CD8-positive, alpha-beta memory T cell (primary cell): Measurements from ENCODE around the gene KIF26A. TPM values are rescaled to one million over a fixed set of nuclear protein-coding genes. Genes with fewer than 3 reads are reported as not detected.

Experiments used
- CTCF ChIA-PET: fragments of 350-600 bp; sonication (Branson Sonifier 250); formaldehyde crosslinking; loops from one replicate; lab custom pipeline; 2021; ENCODE audit warnings: antibody characterized with exemption; lab: Charles Lee
- POLR2A ChIA-PET: fragments of 350-600 bp; sonication (Branson Sonifier 250); formaldehyde crosslinking; loops from one replicate; lab custom pipeline; 2021; ENCODE audit warnings: antibody characterized with exemption; lab: Charles Lee
- DNase-seq, 5 donors: peaks; one replicate each; pipeline versions ENCODE4 v3.0.0 to v3.0.0-alpha.2; 2020 to 2022; ENCODE audit warnings: mixed read lengths in 1 of 5
- H3K27ac ChIP-seq: one replicate; pipeline ENCODE4 v1.7.0; 2013; ENCODE audit warnings: low read depth, mild to moderate bottlenecking, low read length, moderate library complexity
- H3K27me3 ChIP-seq: 2 replicates; pipeline ENCODE4 v1.7.0; 2013; ENCODE audit warnings: low read length, mild to moderate bottlenecking; ENCODE audit not compliant: insufficient read depth, poor library complexity, severe bottlenecking
- H3K36me3 ChIP-seq: 2 replicates; pipeline ENCODE4 v1.7.0; 2013; ENCODE audit warnings: mild to moderate bottlenecking, low read length, moderate library complexity; ENCODE audit not compliant: insufficient read depth
- H3K4me1 ChIP-seq: 2 replicates; pipeline ENCODE4 v1.7.0; 2013; ENCODE audit warnings: mild to moderate bottlenecking, low read length, moderate library complexity; ENCODE audit not compliant: insufficient read depth
- H3K4me3 ChIP-seq: 2 replicates; pipeline ENCODE4 v1.7.0; 2013; ENCODE audit warnings: mild to moderate bottlenecking, low read length
- H3K9me3 ChIP-seq: 2 replicates; pipeline ENCODE4 v1.7.0; 2013; ENCODE audit warnings: mild to moderate bottlenecking, low read length
- H3K27ac Mint-ChIP-seq, 8 donors: one replicate each; pipeline ENCODE4 v1.8.0; 2020 to 2021; ENCODE audit warnings: mixed read lengths in 8 of 8, mild to moderate bottlenecking in 6 of 8, inconsistent platforms in 3 of 8, moderate library complexity in 3 of 8
- H3K27me3 Mint-ChIP-seq, 2 donors: one replicate each; pipeline ENCODE4 v1.8.0; 2020 to 2021; ENCODE audit warnings: mixed read lengths in 2 of 2, mild to moderate bottlenecking in 1 of 2, moderate library complexity in 1 of 2
- H3K36me3 Mint-ChIP-seq, 3 donors: one replicate each; pipeline ENCODE4 v1.8.0; 2020 to 2021; ENCODE audit warnings: mixed read lengths in 3 of 3, inconsistent platforms in 1 of 3, mild to moderate bottlenecking in 1 of 3
- H3K4me1 Mint-ChIP-seq, 3 donors: one replicate each; pipeline ENCODE4 v1.8.0; 2020 to 2021; ENCODE audit warnings: mixed read lengths in 3 of 3, inconsistent platforms in 1 of 3, mild to moderate bottlenecking in 1 of 3
- H3K4me3 Mint-ChIP-seq, 7 donors: one replicate each; pipeline ENCODE4 v1.8.0; 2020 to 2021; ENCODE audit warnings: mixed read lengths in 7 of 7, mild to moderate bottlenecking in 6 of 7, moderate library complexity in 4 of 7, inconsistent platforms in 2 of 7
- H3K9me3 Mint-ChIP-seq, 5 donors: one replicate each; pipeline ENCODE4 v1.8.0; 2020 to 2022; ENCODE audit warnings: mixed read lengths in 5 of 5, mild to moderate bottlenecking in 3 of 5, moderate library complexity in 2 of 5, inconsistent platforms in 1 of 5
- polyA plus RNA-seq: library from polyadenylated mRNA; unstranded; fragments of 300-500 nt; fragmentation: Illumina TruSeq; gene quantifications from one replicate; pipeline ENCODE4 v1.2.3, GENCODE V29; 2021
- total RNA-seq, 2 experiments: library from RNA; stranded (reverse); gene quantifications; one replicate each; pipeline ENCODE4 v1.2.3, GENCODE V29; 2021

Gene KIF26A
- total and polyA plus RNA-seq, 3 experiments from 2014 or later: 0.15 to 0.20 TPM; not detected in 1

DNA sequence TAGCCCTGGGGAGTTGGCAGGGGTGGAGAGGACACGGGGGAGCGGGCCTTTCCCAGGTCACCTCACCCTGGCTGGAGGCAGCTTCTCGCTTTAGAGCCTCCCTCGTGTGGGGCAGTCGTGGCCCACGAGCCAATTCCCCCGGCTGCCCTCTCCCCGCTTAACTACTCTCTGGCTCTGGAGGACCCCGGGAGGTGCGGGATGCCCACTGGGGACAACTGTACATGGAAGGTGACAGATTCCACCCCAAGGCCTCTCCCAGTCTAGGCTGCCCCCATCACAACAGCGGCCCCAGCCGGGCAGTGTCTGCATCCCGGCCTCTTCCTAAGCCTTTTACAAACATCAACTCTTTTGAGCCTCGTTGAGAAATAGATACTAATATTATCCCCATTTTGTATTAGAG, 78.1 kb downstream of the KIF26A start:
- ChIA-PET CTCF (no interaction called here), POLR2A (no interaction called here)
- Mint-ChIP-seq H3K27ac (no peak overlapping the region), H3K9me3 (no peaks in the 10 kb centered on the region), H3K4me1 (no peaks in the 10 kb centered on the region), H3K27me3 (peaks cover 6 to 19% of the 10 kb centered on the region in 2 donors), H3K4me3 (no peak overlapping the region), H3K36me3 (no peaks in the 10 kb centered on the region)
- no peak overlapping the region for H3K27ac ChIP-seq
- no peaks in the 10 kb centered on the region for H3K9me3 ChIP-seq
- H3K27me3 ChIP-seq: no peaks in the 10 kb centered on the region
- H3K36me3 ChIP-seq: no peaks in the 10 kb centered on the region
- DNase-seq: no peak
- no peaks in the 10 kb centered on the region for H3K4me1 ChIP-seq
- no peak overlapping the region for H3K4me3 ChIP-seq

DNA sequence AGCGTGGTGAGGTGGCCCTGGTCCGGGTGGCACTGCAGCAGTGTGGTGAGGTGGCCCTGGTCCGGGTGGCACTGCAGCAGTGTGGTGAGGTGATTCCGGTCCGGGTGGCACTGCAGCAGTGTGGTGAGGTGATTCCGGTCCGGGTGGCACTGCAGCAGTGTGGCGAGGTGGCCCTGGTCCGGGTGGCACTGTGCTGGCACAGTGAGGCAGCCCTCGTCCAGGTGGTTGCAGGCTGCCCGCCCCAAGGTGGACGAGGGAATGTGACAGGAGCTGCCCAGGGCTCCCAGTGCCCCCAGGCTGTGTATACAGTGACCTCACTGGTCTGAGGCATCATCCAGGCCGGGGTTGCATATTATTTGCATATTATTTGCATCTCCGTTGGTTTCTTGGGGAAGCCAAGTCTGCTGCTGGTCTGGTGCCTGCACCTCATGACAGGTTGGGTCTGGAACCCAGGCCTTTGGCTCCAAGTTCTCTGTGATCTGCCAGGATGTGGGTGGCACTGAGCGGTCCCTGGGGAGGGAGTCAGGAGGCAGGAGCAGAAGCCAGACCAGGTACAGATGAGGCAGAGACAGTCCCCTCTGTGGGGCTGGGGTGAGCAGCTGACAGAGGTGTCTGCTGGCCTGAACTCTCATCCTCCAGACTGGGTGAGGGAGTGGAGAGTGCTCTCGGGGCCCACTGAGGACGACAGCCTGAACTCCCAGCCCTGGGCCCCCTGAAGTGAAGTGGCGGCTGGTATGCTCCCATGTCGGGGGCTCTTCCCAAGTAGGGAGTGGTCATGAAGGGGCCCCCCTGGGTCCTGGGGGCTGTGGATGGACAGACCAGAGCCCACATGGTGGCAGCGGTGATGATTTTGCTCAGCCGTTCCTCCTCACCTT, 79.3 kb downstream of the KIF26A start:
- no peak overlapping the region for H3K4me3 Mint-ChIP-seq

DNA sequence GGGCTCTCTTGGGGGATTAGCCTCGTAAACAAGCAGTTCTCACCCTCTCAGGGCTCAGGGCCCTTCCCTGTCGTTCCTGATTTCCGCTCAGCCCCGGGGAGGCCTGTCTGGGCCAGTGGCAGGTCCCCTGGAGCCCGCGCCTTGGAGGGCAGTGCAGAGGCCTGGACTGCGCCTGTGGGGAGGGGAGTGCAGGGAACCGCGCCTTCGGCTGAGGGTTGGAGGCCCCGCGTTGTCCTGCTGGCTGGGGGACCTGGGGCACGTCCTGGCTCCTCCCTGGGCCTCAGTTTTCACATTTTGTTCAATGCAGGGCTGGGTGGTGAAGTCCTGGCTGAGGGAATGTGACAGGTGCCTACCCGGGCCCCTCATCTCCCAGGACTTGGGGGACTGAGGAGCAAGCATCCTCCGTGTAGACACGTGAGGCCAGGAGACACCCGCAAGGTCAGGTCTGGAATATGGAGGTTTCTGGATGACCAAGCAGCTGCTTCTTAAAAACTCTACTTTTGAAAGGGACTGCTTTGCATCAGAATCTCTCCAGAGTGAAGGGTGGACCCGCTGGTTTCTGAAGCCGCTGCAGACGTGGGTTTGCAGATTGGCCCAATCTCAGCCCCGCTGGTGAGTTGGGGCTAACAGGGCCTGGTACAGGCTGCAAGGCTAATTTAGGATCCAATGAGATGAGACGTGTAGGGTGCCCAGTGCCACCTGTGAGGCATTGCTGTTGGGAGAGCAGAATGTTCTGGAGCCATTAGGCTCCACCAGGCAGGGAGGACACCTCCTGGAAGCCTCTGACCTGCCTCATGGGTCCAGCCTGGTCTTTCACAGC, 80.2 kb downstream of the KIF26A start:
- Mint-ChIP-seq H3K4me3 (no peak overlapping the region), H3K9me3 (no peaks in the 10 kb centered on the region), H3K36me3 (no peaks in the 10 kb centered on the region), H3K27me3 (peaks cover 6 to 19% of the 10 kb centered on the region in 2 donors), H3K27ac (no peak overlapping the region), H3K4me1 (no peaks in the 10 kb centered on the region)
- Histone ChIP-seq H3K27me3 (no peaks in the 10 kb centered on the region), H3K36me3 (no peaks in the 10 kb centered on the region), H3K4me1 (no peaks in the 10 kb centered on the region), H3K9me3 (no peaks in the 10 kb centered on the region), H3K4me3 (no peak overlapping the region), H3K27ac (no peak overlapping the region)
- ChIA-PET POLR2A (no interaction called here), CTCF (no interaction called here)
- no peak for DNase-seq

More for the DNA sequence above, 79.3 kb downstream of the KIF26A start:
- ChIA-PET POLR2A (no interaction called here), CTCF (no interaction called here)
- Mint-ChIP-seq H3K4me1 (no peaks in the 10 kb centered on the region), H3K27me3 (peaks cover 6 to 21% of the 10 kb centered on the region in 2 donors), H3K27ac (no peak overlapping the region), H3K9me3 (no peaks in the 10 kb centered on the region), H3K36me3 (no peaks in the 10 kb centered on the region)
- H3K4me1 ChIP-seq: no peaks in the 10 kb centered on the region
- DNase-seq: peak in 1 of 5 donors; percentile 41
- H3K9me3 ChIP-seq: no peaks in the 10 kb centered on the region
- no peak overlapping the region for H3K27ac ChIP-seq
- H3K4me3 ChIP-seq: no peak overlapping the region
- H3K27me3 ChIP-seq: no peaks in the 10 kb centered on the region
- no peaks in the 10 kb centered on the region for H3K36me3 ChIP-seq

DNA sequence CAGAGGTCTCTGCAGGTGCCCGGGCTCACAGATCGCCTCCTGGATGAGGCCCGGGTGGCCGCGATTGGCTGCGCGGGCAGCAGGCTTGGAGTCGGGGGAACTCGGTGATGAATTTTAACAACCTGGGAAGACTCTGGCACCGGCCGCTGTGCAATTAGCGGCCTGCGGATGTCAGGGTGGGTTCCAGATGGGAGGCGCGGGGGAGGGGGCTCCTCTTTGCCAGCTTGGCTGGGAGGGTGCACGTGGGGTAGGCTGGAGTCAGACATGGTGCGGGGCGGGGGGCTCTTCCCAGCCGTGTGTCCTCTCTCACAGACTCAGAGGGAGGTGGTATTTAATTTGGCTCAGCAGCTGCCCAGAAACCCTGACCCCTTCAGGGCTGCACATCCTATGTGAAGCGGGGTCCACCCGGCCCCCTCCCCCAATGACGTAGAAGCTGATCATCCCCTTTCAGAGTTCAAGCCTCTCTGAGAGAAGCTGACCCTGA, 81.4 kb downstream of the KIF26A start:
- no peaks in the 10 kb centered on the region for H3K36me3 Mint-ChIP-seq
- H3K4me1 Mint-ChIP-seq: peaks cover 0 to 7% (median 0%) of the 10 kb centered on the region in 3 donors
- no peak overlapping the region for H3K4me3 ChIP-seq
- no peaks in the 10 kb centered on the region for H3K9me3 ChIP-seq
- no peak overlapping the region for H3K27ac ChIP-seq
- no peaks in the 10 kb centered on the region for H3K4me1 ChIP-seq
- POLR2A ChIA-PET: no interaction called here
- CTCF ChIA-PET: interaction anchor here (0.7 kb wide), 1 partner anchor 1055 kb away, joined by 3 read pairs; no protein-coding TSS in a partner anchor
- H3K27me3 ChIP-seq: no peaks in the 10 kb centered on the region
- no peak for DNase-seq
- peaks cover 0 to 1% (median 0%) of the 10 kb centered on the region in 5 donors for H3K9me3 Mint-ChIP-seq
- H3K27ac Mint-ChIP-seq: peak overlapping the region in 1 of 8 donors; percentile 77
- H3K27me3 Mint-ChIP-seq: peaks cover 6 to 27% of the 10 kb centered on the region in 2 donors
- H3K36me3 ChIP-seq: no peaks in the 10 kb centered on the region
- no peak overlapping the region for H3K4me3 Mint-ChIP-seq

DNA sequence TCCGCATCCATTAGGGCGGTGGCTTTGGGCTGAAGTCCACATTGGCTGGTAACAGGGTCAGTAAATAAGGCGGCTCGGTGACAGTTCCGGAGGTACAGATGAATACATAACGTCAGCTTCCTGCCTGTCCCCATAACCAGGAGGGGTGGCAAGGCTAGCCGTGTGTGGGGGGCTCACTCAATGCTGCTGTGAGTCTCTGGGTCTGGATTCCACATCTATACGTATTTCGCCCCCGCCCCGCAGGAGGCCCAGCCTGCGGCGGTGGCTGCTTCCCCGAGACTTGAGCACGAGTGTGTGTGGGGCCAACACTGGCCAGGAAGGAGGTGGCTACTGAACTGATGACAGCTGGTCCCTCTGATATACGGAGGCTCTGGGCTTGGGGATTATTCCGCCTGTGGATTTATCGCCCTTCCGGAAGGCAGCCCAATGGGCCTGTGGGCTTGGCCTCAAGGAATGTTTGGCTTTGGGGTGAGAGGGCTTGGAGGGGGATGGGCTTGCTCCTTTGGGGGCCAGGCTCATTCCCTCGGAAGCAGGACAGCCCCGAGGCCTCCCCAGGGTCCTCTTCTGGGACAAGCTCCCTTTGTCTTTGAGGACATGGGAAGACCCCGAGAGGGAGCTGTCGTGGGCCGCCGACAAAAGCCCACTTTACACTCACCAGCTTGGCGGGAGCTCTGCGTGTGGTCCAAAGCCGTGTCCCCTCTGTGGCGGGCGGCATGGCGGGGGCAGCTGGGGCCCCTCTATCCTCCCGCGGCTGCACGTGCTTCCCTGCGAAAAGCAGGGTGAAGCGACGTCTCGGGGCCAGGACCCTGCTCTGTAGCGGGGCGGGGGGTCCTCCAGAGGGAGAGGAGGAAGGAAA, 82.1 kb downstream of the KIF26A start:
- H3K27me3 Mint-ChIP-seq: peaks cover 6 to 27% of the 10 kb centered on the region in 2 donors
- no peaks in the 10 kb centered on the region for H3K9me3 ChIP-seq
- H3K27ac Mint-ChIP-seq: no peak overlapping the region
- CTCF ChIA-PET: no interaction called here
- no peaks in the 10 kb centered on the region for H3K36me3 ChIP-seq
- no peaks in the 10 kb centered on the region for H3K4me1 ChIP-seq
- no peaks in the 10 kb centered on the region for H3K36me3 Mint-ChIP-seq
- no peak overlapping the region for H3K4me3 Mint-ChIP-seq
- DNase-seq: peak in 1 of 5 donors; percentile 30
- no peaks in the 10 kb centered on the region for H3K27me3 ChIP-seq
- H3K9me3 Mint-ChIP-seq: peaks cover 0 to 1% (median 0%) of the 10 kb centered on the region in 5 donors
- H3K27ac ChIP-seq: no peak overlapping the region
- no peak overlapping the region for H3K4me3 ChIP-seq
- H3K4me1 Mint-ChIP-seq: peaks cover 0 to 10% (median 0%) of the 10 kb centered on the region in 3 donors
- POLR2A ChIA-PET: no interaction called here

DNA sequence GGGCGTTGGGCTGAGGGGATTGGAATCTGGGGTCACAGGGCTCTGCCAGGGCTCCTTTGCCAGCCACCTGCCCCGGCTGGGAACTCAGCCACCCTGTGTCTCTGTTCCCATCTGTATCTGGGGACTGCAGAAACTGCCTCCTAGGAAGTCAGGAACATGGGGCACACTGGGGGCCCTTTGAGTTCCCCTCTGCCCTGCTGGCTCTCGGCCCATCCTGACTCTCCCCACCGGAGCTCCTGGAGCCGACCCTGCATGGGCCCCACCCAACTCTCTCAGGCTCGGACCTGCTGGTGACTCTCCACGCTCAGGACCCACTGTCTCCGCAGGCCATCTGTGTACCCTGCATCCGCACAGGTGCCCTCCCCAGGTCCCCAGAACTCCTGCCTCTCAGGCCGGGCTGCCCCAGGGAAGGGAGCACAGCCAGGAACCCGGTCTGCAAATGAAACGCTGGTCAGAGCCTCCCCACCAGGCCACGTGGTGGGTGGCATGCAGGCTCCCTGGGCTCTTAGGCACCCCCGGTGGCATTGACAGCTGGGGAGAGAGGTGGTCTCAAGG, 82.8 kb downstream of the KIF26A start:
- Mint-ChIP-seq H3K36me3 (no peaks in the 10 kb centered on the region), H3K27me3 (peaks cover 6 to 27% of the 10 kb centered on the region in 2 donors), H3K4me3 (no peak overlapping the region), H3K9me3 (peaks cover 0 to 1% (median 0%) of the 10 kb centered on the region in 5 donors), H3K27ac (no peak overlapping the region), H3K4me1 (peaks cover 0 to 12% (median 0%) of the 10 kb centered on the region in 3 donors)
- ChIA-PET CTCF (no interaction called here), POLR2A (no interaction called here)
- Histone ChIP-seq H3K4me1 (no peaks in the 10 kb centered on the region), H3K9me3 (no peaks in the 10 kb centered on the region), H3K4me3 (no peak overlapping the region), H3K36me3 (no peaks in the 10 kb centered on the region), H3K27me3 (no peaks in the 10 kb centered on the region), H3K27ac (no peak overlapping the region)
- DNase-seq: peak in 1 of 5 donors; percentile 39

DNA sequence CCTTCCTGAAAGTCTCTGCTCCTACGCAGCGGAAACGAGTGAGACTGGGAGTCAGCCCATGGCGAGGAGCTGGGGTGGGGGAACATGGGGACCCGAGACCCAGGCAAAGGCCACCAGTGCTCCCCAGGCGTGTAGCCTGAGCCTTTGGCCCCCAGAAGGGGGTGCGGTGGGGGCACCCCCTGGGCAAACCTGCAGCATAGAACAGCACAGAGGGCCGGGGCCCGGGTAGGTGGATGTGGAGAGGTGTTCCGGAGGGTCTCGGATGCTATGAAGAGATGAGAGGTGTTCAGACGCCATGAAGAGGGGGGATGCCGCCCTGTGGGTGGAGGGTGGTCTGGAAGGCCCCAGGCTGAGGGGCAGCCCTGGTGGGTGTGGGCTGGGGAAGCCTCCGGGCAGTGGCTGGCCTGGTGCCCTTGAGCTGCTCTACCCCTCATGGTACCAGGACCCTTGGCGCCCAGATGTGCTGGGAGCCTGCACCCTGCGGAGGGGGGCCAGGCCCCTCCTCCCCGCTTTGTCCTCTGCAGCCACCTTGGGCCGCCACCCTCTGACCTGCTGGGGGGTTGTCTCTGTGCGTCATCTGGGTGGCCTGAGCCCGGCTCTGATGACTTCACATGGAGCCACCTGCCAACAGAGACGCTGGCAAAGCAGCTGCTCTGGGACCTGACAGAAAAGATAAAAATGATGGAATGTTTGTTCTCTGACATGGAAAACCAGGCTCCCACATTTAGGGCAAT, 83.4 kb downstream of the KIF26A start:
- Mint-ChIP-seq H3K27me3 (peaks cover 6 to 27% of the 10 kb centered on the region in 2 donors), H3K4me3 (no peak overlapping the region), H3K4me1 (peaks cover 0 to 15% (median 0%) of the 10 kb centered on the region in 3 donors), H3K36me3 (no peaks in the 10 kb centered on the region), H3K9me3 (peaks cover 0 to 1% (median 0%) of the 10 kb centered on the region in 5 donors), H3K27ac (peak overlapping the region in 1 of 8 donors; percentile 46)
- no peak overlapping the region for H3K27ac ChIP-seq
- H3K27me3 ChIP-seq: no peaks in the 10 kb centered on the region
- CTCF ChIA-PET: no interaction called here
- DNase-seq: peak in 1 of 5 donors; percentile 41
- no peaks in the 10 kb centered on the region for H3K9me3 ChIP-seq
- H3K4me1 ChIP-seq: no peaks in the 10 kb centered on the region
- POLR2A ChIA-PET: no interaction called here
- no peaks in the 10 kb centered on the region for H3K36me3 ChIP-seq
- no peak overlapping the region for H3K4me3 ChIP-seq
